HG02852 (cell line): ENCODE data around the gene TEX51.
A peak's percentile ranks its signal among the peaks of the same experiment; 100 is the strongest.

Experiments
- ATAC-seq: cut with Tn5 transposase; IDR thresholded peaks from one replicate; pipeline ENCODE4 v1.9.1; 2021; ENCODE audit warnings: mild to moderate bottlenecking, moderate library complexity; ENCODE audit not compliant: unreplicated experiment

The TEX51 gene

GRCh38 chr2:126890551-126891450 lies 7.9 kb upstream of the TEX51 start:
- no peak for ATAC-seq

DNA sequence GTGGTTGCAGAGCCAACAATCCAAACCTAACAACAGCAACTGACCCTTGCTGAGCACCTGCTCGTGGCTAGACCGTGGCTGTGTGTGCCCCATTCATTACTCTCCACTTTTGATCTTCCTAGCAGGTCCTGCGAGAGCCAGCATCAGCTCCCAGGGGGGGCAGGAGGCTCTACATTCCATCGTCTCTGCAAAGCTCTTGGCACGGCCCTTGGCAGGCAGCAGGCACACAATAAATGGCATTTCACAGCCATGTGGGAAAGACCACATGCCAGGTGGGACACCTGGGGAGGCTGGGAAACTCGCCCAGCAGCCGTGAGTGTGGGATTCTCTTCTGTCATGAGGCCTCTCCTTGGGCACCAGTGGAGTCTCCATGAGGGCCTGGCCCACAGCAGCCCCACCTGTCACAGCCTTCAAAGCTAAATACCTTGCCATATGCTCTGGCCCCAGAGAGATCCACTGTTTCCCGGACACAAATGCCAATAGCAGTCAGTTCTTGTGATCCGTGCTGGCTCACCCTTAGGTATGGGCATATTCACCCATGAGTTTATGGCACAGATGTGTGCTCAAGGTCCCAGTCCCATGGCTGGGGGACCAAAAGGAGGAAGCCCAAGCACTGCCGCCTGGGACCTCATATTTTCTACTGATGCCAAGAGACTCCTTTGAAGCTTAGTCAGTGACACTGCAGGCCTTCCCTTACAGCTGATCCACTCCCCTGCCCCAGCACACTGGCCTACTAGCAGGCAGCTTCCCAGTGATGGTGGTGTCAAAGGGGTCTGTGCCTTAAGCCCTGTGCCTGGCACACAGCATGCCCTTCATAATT lies 6.8 kb upstream of the TEX51 start:
- no peak for ATAC-seq

DNA sequence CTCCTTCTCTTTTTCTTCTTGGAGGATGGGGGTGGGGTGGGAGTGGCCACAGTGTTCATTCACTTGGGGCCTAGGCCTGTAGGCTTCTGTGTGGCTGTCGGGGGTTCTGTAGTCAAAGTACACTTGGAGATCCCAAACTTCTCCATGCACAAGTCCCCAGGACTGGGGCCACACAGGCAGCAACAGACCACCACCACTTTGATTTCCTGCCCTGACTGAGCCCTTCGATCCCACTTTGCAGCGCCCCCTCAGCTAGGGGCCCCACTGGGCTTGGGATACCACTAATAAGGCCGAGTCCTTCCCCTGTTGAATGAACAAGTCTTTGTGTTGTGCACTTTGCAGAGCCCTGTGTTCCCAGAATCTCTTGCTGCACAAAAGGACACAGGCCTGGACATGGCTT lies 5.5 kb upstream of the TEX51 start:
- no peak for ATAC-seq

DNA sequence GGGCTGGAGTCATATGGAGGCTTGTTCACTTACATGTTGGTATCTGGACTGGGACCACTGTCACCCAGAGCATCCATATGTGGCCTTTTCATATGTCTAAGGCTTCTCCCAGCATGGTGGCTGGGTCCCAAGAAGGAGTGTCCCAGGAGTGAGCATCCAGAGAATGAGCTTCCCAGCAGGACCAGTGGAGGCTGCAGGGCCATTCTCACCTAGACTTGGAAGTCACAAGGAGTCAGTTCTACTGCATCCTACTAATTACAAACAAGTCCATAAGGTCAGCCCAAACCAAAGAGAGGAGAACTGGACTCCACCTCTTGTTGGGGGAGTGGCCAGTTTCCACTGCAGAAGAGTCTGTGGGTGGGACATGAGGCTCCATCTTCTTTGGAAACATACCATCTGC lies 5.1 kb upstream of the TEX51 start:
- no peak for ATAC-seq

DNA sequence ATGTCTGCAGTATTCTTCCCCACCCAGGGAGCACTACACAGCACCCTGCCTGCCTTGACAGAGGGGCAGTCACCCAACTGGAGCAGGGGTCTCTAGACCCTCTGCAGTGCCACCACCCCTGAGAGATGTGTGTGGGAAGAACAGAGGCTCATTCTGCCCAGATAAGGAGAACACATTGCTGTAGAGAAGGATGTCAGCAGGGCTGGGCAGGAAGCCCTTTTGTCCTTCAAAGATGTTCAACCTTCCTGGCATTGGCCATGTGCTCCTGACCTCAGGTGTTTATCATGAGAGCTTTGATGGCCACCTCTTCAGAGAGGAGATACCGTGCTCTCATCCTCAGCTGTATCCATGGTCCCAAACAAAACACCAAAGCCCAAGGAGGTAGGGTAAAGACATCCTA lies 4.6 kb upstream of the TEX51 start:
- ATAC-seq, result no peak

DNA sequence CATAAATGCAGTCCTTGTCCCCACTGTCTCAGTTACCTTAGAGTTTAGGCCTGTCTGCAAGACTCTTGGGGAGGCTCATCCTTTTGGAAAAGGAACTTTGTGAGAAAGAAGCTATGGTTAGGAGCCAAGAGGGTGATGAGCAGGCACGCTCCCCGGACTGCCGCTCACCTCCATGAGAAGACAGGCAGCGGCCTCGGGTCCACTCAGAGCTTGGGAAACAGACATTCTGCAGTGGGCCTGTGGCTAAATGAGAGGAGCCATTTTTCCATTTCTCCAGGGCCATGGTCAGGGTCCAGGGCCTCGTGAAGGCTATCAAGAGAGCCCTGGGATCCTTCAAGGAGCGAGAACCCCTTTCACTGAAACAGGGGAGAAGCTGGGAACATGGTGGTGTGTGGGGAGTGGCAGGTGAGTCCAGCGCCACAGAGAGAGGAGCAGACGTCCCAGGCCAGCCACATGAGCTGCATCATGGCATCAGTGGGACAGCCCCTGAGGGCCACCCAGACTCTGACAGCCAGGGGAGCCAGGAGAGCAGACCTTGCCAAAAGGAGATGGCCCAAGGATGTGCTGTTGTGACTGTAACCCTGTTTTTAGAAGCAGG lies 4.0 kb upstream of the TEX51 start:
- no peak for ATAC-seq

- ATAC-seq, result no peak
Observed at GRCh38 chr2:126895336-126895735, 3.4 kb upstream of the TEX51 start.

- no peak for ATAC-seq
Observed at GRCh38 chr2:126896471-126896870, 2.2 kb upstream of the TEX51 start.

- no peak for ATAC-seq
Observed at GRCh38 chr2:126899616-126900185, 1.0 kb downstream of the TEX51 start.

DNA sequence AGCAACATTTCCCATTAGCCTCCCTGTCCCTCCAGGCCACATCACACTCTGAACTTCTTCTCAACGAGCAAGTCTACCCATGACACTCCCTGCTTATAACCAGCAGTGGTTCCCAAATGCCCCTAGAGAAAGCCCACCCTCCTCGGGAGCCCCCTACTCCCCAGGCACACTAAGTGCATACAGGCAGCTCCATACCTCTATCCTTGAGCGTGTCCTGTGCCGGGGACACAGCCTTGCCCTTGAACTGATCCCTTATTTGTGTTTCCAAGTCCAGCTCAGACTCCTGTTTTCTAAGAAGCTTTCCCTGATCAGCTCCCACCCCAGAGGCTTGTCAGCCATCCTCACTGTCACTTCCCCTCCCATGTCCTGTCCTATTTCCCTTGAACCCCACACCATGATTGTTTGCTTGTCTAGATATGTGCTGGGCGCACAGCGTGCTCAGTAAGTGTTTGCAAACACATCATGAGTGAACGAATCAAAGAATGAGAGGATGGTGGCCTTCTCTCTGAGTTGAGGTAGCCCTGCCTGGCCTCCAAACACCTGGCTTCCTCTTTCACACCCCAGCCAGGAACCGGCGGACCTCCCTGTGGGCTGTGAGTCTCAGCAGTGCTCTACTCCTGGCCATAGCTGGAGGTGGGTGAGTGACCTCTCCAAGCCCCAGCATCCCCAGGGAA lies 2.1 kb downstream of the TEX51 start:
- ATAC-seq, result no peak

GRCh38 chr2:126901459-126901858 lies 2.8 kb downstream of the TEX51 start:
- no peak for ATAC-seq

GRCh38 chr2:126902152-126902835 lies 3.6 kb downstream of the TEX51 start:
- no peak for ATAC-seq

- no peak for ATAC-seq
Observed at GRCh38 chr2:126902859-126903258, 4.2 kb downstream of the TEX51 start.

DNA sequence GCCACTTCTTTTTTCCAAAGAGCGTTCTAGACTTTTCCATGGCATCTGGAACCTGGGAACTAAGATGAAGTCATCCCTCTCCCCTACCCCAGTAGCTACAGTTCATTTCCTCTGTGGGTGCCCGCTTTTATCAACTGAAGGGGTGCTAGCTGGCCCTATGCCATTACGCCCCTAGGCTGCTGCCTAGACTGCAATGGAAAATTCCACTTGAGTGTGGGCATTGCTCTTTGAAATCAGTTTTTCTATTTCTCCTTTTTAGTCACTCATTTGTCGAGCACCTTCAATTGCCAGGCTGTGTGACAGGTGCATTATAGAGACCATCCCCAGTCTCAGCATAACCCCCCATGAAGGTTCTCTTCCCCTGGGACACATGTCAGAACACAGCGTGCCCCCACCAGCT lies 7.3 kb downstream of the TEX51 start:
- no peak for ATAC-seq

- no peak for ATAC-seq
Observed at GRCh38 chr2:126906781-126907180, 8.1 kb downstream of the TEX51 start.

DNA sequence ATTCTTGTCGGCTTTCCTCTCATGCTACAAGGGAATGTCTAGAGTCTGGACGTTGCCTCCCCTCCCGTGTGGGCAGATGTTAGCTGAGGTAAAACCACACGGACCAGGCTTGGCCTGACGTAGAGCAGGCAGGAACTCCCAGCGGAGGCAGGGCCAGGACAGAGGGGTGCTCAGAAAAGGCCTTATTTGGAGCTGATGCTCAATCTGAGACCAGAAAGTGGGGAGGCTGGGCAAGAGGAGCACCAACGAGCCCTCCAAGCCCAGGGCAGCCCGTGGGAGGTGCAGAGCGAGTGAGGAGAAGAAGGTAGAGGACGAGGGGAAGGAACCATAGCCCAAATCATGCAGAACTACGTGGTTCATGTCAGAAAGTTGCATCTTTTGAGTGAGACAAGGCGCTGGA lies 9.0 kb downstream of the TEX51 start:
- peak; percentile 56 for ATAC-seq

DNA sequence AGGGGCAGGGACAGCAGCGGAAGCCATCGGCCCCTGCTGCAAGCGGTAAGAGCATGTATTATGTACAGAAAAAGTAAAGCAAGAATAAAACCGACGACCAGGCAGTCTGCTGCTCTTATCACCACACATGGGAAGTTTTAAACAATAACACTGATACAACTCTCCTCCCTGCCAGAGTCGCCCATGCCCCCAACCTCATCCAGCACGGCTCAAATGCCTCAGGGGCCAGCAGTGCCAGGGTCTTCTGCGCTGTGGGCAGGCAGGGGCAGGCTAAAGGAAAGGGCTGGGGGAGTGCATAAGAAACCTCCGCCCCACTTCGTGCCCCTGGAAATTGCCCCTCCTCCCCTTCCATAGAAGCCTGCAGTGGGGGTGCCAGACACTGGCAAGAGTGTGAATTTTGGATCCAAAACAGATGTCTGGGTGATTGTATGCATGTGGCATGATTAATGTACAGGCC lies 10.1 kb downstream of the TEX51 start:
- ATAC-seq, result no peak

DNA sequence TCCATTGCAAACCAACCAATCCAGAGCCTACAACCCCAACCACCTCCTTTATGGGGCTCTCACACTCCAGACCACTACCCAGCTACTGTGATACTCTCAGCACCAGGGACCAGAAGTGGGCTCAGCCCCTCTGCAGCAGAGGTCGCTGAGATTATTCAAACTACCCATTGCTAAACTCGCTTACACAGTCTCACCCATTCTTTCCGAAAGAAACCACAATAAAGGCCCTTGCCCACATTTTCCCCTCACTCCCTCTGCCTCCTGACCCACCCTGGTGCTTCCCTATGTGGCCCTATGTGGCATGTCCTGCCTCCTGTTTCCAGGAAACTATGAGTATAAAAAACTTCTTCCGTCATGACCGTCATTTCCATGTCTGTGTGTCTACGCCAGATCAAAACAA lies 10.7 kb downstream of the TEX51 start:
- no peak for ATAC-seq

DNA sequence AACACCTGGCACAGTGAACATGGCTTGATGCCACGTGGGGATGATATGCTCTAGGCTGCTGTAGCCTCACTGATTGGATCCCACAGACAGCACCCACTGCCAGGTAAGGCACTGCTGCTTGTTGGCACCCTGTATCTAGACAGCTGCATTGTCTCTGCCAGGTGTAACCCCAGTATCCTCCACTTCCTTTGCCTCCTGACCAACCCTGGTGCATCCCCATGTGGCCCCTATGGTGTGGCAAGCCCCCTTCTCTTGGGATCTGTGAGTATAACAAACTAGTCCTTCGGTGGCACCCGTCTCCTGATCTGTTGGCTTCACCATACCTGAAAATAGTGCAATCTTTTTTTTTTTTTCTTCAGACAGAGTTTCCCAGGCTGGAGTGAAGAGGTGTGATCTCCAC lies 11.1 kb downstream of the TEX51 start:
- ATAC-seq, result no peak

GRCh38 chr2:126910637-126911036 lies 11.9 kb downstream of the TEX51 start:
- ATAC-seq, result no peak
